Stimulated activated CD8-positive, alpha-beta memory T cell treated with anti-CD3 and anti-CD28 coated beads, Interleukin-7, amount 100 ng/mL, for 24 hours (primary cell): ENCODE measurements around the gene NXN.
"Not testable (repeated sequence)": the region's sequence is repeated elsewhere in the genome, so short reads cannot be mapped to it uniquely, and the experiment has no call there.

ENCODE experiments used
- DNase-seq: peaks from one replicate; pipeline ENCODE4 v3.0.0-alpha.2; 2020; ENCODE audit warnings: low read depth

Gene NXN

GRCh38 chr17:1006054-1006453 is 26.5 kb upstream of the NXN start:
- DNase-seq: no peak

- DNase-seq: no peak
Observed at GRCh38 chr17:1005361-1005946, 25.9 kb upstream of the NXN start.

- DNase-seq: no peak
Observed at GRCh38 chr17:1004769-1005295, 25.3 kb upstream of the NXN start.

- DNase-seq: no peak
Observed at GRCh38 chr17:1003972-1004768, 24.6 kb upstream of the NXN start.

GRCh38 chr17:1003633-1003971 is 24.0 kb upstream of the NXN start:
- no peak for DNase-seq

GRCh38 chr17:1002771-1003555 is 23.4 kb upstream of the NXN start:
- DNase-seq: no peak

GRCh38 chr17:1002412-1002753 is 22.8 kb upstream of the NXN start:
- DNase-seq: no peak

- no peak for DNase-seq
Observed at GRCh38 chr17:1001640-1002411, 22.2 kb upstream of the NXN start.

- DNase-seq: no peak
Observed at GRCh38 chr17:1000597-1001461, 21.3 kb upstream of the NXN start.

GRCh38 chr17:998111-998510 is 18.5 kb upstream of the NXN start:
- no peak for DNase-seq

GRCh38 chr17:996554-997344 is 17.2 kb upstream of the NXN start, which contains the start of gene TIMM22:
TIMM22 (plus strand) TSS chr17:997129; CDS start chr17:997143, 14 bp downstream.
- peak; percentile 83 for DNase-seq

GRCh38 chr17:995324-995723 is 15.7 kb upstream of the NXN start:
- not testable (repeated sequence) for DNase-seq

- DNase-seq: no peak
Observed at GRCh38 chr17:992933-993332, 13.4 kb upstream of the NXN start.

- DNase-seq: no peak
Observed at GRCh38 chr17:988561-988960, 9.0 kb upstream of the NXN start.

- DNase-seq: no peak
Observed at GRCh38 chr17:987931-988330, 8.4 kb upstream of the NXN start.

GRCh38 chr17:986322-986929 is 6.8 kb upstream of the NXN start:
- DNase-seq: no peak

- no peak for DNase-seq
Observed at GRCh38 chr17:983921-984320, 4.3 kb upstream of the NXN start.

- DNase-seq: no peak
Observed at GRCh38 chr17:981292-981658, 1.7 kb upstream of the NXN start.

GRCh38 chr17:980406-981291 is 1.1 kb upstream of the NXN start:
- peak; percentile 31 for DNase-seq
